HEK293 (cell line): Measurements from ENCODE around the gene PLEKHG4B.

Experiments
- CTCF ChIA-PET: fragments of 350-600 bp; formaldehyde crosslinking; extraction: SDS; loops from one replicate; lab custom pipeline; 2021; ENCODE audit warnings: antibody characterized with exemption; lab: Yijun Ruan, JAX
- POLR2A ChIA-PET: fragments of 300-600 bp; formaldehyde crosslinking; extraction: SDS; loops from one replicate; lab custom pipeline; 2020; ENCODE audit warnings: antibody characterized with exemption, inconsistent platforms; lab: Yijun Ruan, JAX
- H3K27ac ChIP-seq: fragments of 200-500 bp; sonication (Bioruptor generic); 2 replicates; pipeline ENCODE4 v1.5.1; 2014; ENCODE audit warnings: low read depth, low read length, control low read depth, inconsistent platforms; ENCODE audit errors: extremely low read depth
- H3K36me3 ChIP-seq, 2 experiments: fragments of 200-500 bp in 1 of 2; sonication (Bioruptor generic) in 1 of 2; 1 replicate in 1 of 2; 2 replicates in 1 of 2; pipeline ENCODE4 v1.5.1; 2014 to 2017; ENCODE audit warnings: inconsistent platforms in 2 of 2, low read length in 2 of 2; ENCODE audit not compliant: control insufficient read depth in 2 of 2, insufficient read depth in 1 of 2
- H3K4me1 ChIP-seq: fragments of 200-500 bp; sonication (Bioruptor generic); 2 replicates; pipeline ENCODE4 v1.5.1; 2014; ENCODE audit warnings: mild to moderate bottlenecking, low read length, inconsistent platforms; ENCODE audit not compliant: control insufficient read depth, insufficient read depth
- H3K4me3 ChIP-seq: 2 replicates; pipeline ENCODE4 v1.5.1; 2011; ENCODE audit warnings: low read depth, mild to moderate bottlenecking, control low read depth, low read length, moderate library complexity
- H3K9me3 ChIP-seq: fragments of 200-500 bp; sonication (Bioruptor generic); 2 replicates; pipeline ENCODE4 v1.5.1; 2014; ENCODE audit warnings: low read depth, low read length, inconsistent platforms; ENCODE audit not compliant: control insufficient read depth, insufficient read depth
- ELK4 ChIP-seq: IDR thresholded peaks from 2 replicates; pipeline ENCODE4 v1.6.1; 2011; ENCODE audit warnings: mild to moderate bottlenecking, low read depth, low read length, borderline replicate concordance
- GFI1B ChIP-seq: fragments of 450-650 bp; formaldehyde crosslinking; IDR thresholded peaks from 2 replicates; pipeline ENCODE4 v1.5.1; 2016; ENCODE audit warnings: missing biosample characterization, missing genetic modification characterization
- IKZF3 ChIP-seq: fragments of 450-650 bp; IDR thresholded peaks from 2 replicates; pipeline ENCODE4 v1.5.0; 2018; ENCODE audit warnings: missing biosample characterization, mild to moderate bottlenecking, missing genetic modification characterization, moderate library complexity
- PATZ1 ChIP-seq: fragments of 450-650 bp; formaldehyde crosslinking; IDR thresholded peaks from 2 replicates; pipeline ENCODE4 v1.5.1; 2016; ENCODE audit warnings: missing biosample characterization, missing genetic modification characterization
- SALL2 ChIP-seq: fragments of 450-650 bp; formaldehyde crosslinking; IDR thresholded peaks from 2 replicates; pipeline ENCODE4 v1.5.0; 2017; ENCODE audit warnings: missing biosample characterization, mild to moderate bottlenecking, missing genetic modification characterization, borderline replicate concordance
- ZBTB8A ChIP-seq: fragments of 450-650 bp; formaldehyde crosslinking; IDR thresholded peaks from 2 replicates; pipeline ENCODE4 v1.5.1; 2016; ENCODE audit warnings: missing biosample characterization, missing genetic modification characterization
- ZFP37 ChIP-seq: fragments of 450-650 bp; formaldehyde crosslinking; IDR thresholded peaks from 2 replicates; pipeline ENCODE4 v1.5.1; 2016; ENCODE audit warnings: missing biosample characterization, missing genetic modification characterization
- ZNF148 ChIP-seq: fragments of 450-650 bp; formaldehyde crosslinking; IDR thresholded peaks from 2 replicates; pipeline ENCODE4 v1.5.0; 2017; ENCODE audit warnings: missing biosample characterization, missing genetic modification characterization, borderline replicate concordance
- ZNF157 ChIP-seq: fragments of 450-650 bp; formaldehyde crosslinking; IDR thresholded peaks from 2 replicates; pipeline ENCODE4 v1.5.1; 2016; ENCODE audit warnings: missing biosample characterization, missing genetic modification characterization
- ZNF16 ChIP-seq: fragments of 450-650 bp; formaldehyde crosslinking; IDR thresholded peaks from 2 replicates; pipeline ENCODE4 v1.5.1; 2016; ENCODE audit warnings: low read depth, missing biosample characterization, missing genetic modification characterization
- ZNF214 ChIP-seq: fragments of 450-650 bp; formaldehyde crosslinking; IDR thresholded peaks from 2 replicates; pipeline ENCODE4 v1.5.1; 2017; ENCODE audit warnings: missing biosample characterization, mild to moderate bottlenecking, missing genetic modification characterization, borderline replicate concordance
- ZNF354C ChIP-seq: fragments of 450-650 bp; formaldehyde crosslinking; IDR thresholded peaks from 2 replicates; pipeline ENCODE4 v1.5.1; 2016; ENCODE audit warnings: missing biosample characterization, missing genetic modification characterization, low read depth, borderline replicate concordance
- ZNF394 ChIP-seq: fragments of 450-650 bp; formaldehyde crosslinking; IDR thresholded peaks from 2 replicates; pipeline ENCODE4 v1.5.1; 2016; ENCODE audit warnings: missing biosample characterization, missing genetic modification characterization, mild to moderate bottlenecking, moderate library complexity, borderline replicate concordance
- ZNF449 ChIP-seq: fragments of 450-650 bp; formaldehyde crosslinking; IDR thresholded peaks from 2 replicates; pipeline ENCODE4 v1.5.1; 2017; ENCODE audit warnings: missing biosample characterization, mild to moderate bottlenecking, missing genetic modification characterization, moderate library complexity
- ZNF654 ChIP-seq: fragments of 450-650 bp; formaldehyde crosslinking; IDR thresholded peaks from 2 replicates; pipeline ENCODE4 v1.5.1; 2016; ENCODE audit warnings: low read depth, missing biosample characterization, missing genetic modification characterization
- ZNF692 ChIP-seq: fragments of 450-650 bp; formaldehyde crosslinking; IDR thresholded peaks from 2 replicates; pipeline ENCODE4 v1.5.1; 2016; ENCODE audit warnings: missing biosample characterization, missing genetic modification characterization
- ZNF704 ChIP-seq: fragments of 450-650 bp; formaldehyde crosslinking; IDR thresholded peaks from 2 replicates; pipeline ENCODE4 v1.5.1; 2016; ENCODE audit warnings: missing biosample characterization, missing genetic modification characterization
- ZNF747 ChIP-seq: fragments of 450-650 bp; formaldehyde crosslinking; IDR thresholded peaks from 2 replicates; pipeline ENCODE4 v1.5.1; 2016; ENCODE audit warnings: missing biosample characterization, missing genetic modification characterization
- ZNF785 ChIP-seq: fragments of 450-650 bp; formaldehyde crosslinking; IDR thresholded peaks from 2 replicates; pipeline ENCODE4 v1.5.1; 2016; ENCODE audit warnings: missing biosample characterization, missing genetic modification characterization
- ZNF792 ChIP-seq: fragments of 450-650 bp; formaldehyde crosslinking; IDR thresholded peaks from 2 replicates; pipeline ENCODE4 v1.5.1; 2016; ENCODE audit warnings: missing biosample characterization, missing genetic modification characterization

The PLEKHG4B gene

GRCh38 chr5:94113-94892, 2.3 kb downstream of the PLEKHG4B start:
- POLR2A ChIA-PET, result no interaction called here
- TF ChIP-seq ZNF157 (no peak), ZNF747 (no peak), GFI1B (tag by site-specific recombination) (no peak), ZFP37 (tag by site-specific recombination) (no peak), ZBTB8A (tag by site-specific recombination) (no peak), ZNF354C (tag by site-specific recombination) (no peak), SALL2 (no peak), ZNF449 (tag by site-specific recombination) (no peak), PATZ1 (no peak), ZNF785 (tag by site-specific recombination) (no peak), IKZF3 (no peak), ELK4 (no peak), ZNF394 (tag by site-specific recombination) (no peak), ZNF792 (tag by site-specific recombination) (no peak), ZNF654 (tag by site-specific recombination) (no peak), ZNF704 (no peak), ZNF692 (tag by site-specific recombination) (no peak), ZNF16 (tag by site-specific recombination) (no peak), ZNF214 (tag by site-specific recombination) (no peak), ZNF148 (tag by site-specific recombination) (no peak)
- Histone ChIP-seq H3K9me3 (no peaks in the 10 kb centered on the region), H3K27ac (no peak overlapping the region), H3K36me3 (no peaks in the 10 kb centered on the region), H3K4me1 (peaks cover 11% of the 10 kb centered on the region), H3K4me3 (no peak overlapping the region)
- CTCF ChIA-PET, result no interaction called here
